ENCODE measurements around the gene SEMA7A.
A peak's percentile ranks its signal among the peaks of the same experiment; 100 is the strongest.

SEMA7A gene

GRCh38 chr15:74387621-74388362 is 46.0 kb downstream of the SEMA7A start:
- TF ChIP-seq TEAD4 (IDR thresholded peaks at IDR 0.05), result peak; percentile 85
- TF ChIP-seq USF1 (IDR thresholded peaks at IDR 0.05), result no peak

GRCh38 chr15:74387141-74387541 is 46.6 kb downstream of the SEMA7A start:
- no peak for TF ChIP-seq ZBTB7A (IDR thresholded peaks at IDR 0.05; ENCODE audit: low read depth)
- no peak for TF ChIP-seq TEAD4 (IDR thresholded peaks at IDR 0.05)
- no peak for TF ChIP-seq CEBPB (IDR thresholded peaks at IDR 0.05)
- TF ChIP-seq, protein P1, sequence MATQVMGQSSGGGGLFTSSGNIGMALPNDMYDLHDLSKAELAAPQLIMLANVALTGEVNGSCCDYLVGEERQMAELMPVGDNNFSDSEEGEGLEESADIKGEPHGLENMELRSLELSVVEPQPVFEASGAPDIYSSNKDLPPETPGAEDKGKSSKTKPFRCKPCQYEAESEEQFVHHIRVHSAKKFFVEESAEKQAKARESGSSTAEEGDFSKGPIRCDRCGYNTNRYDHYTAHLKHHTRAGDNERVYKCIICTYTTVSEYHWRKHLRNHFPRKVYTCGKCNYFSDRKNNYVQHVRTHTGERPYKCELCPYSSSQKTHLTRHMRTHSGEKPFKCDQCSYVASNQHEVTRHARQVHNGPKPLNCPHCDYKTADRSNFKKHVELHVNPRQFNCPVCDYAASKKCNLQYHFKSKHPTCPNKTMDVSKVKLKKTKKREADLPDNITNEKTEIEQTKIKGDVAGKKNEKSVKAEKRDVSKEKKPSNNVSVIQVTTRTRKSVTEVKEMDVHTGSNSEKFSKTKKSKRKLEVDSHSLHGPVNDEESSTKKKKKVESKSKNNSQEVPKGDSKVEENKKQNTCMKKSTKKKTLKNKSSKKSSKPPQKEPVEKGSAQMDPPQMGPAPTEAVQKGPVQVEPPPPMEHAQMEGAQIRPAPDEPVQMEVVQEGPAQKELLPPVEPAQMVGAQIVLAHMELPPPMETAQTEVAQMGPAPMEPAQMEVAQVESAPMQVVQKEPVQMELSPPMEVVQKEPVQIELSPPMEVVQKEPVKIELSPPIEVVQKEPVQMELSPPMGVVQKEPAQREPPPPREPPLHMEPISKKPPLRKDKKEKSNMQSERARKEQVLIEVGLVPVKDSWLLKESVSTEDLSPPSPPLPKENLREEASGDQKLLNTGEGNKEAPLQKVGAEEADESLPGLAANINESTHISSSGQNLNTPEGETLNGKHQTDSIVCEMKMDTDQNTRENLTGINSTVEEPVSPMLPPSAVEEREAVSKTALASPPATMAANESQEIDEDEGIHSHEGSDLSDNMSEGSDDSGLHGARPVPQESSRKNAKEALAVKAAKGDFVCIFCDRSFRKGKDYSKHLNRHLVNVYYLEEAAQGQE (IDR thresholded peaks at IDR 0.05; ENCODE audit: low read depth), result no peak

DNA sequence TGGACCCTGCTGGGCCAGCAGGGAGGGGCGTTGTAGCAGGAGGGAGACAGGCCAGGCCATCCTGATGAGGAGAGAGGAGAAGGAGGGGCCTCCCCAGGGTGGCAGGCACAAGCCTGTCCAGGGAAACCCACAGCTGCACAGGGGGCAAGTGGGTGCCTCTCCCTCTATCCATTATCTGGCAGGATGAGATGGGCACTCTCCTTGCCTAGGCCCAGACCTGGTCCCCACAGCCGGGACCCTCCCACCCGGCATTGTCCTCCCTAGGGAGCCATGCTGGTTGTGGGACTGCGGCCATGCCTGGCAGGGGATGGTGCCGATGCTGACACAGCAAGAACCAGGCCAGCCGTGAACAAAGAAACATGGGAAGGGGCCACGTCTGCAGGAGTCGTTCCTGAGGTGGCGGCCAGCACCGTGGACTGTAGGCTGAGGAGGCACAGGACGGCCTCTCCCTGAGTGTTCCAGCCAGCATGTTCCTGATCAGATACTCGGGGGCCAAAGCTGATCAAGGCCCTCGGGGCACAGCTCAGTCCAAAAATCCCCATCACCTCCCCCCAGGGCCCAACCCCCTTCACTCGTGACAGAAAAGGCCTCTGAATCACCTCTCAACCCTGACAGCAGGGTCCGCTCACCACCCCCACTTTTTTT is 47.1 kb downstream of the SEMA7A start:
- TF ChIP-seq MAX (IDR thresholded peaks at IDR 0.05) (no peak), EGR1 (IDR thresholded peaks at IDR 0.05) (no peak), YY1 (IDR thresholded peaks at IDR 0.05; ENCODE audit: low read depth) (no peak), NFIC (IDR thresholded peaks at IDR 0.05) (no peak), TAF1 (IDR thresholded peaks at IDR 0.05; ENCODE audit: low read depth) (no peak), USF1 (IDR thresholded peaks at IDR 0.05) (no peak), TEAD4 (IDR thresholded peaks at IDR 0.05) (no peak), CREB1 (IDR thresholded peaks at IDR 0.05; ENCODE audit: low read depth) (no peak), EP300 (IDR thresholded peaks at IDR 0.05; ENCODE audit: borderline replicate concordance) (no peak), TCF12 (IDR thresholded peaks at IDR 0.05; ENCODE audit: low read depth) (no peak), ZBTB7A (IDR thresholded peaks at IDR 0.05; ENCODE audit: low read depth) (no peak), CEBPB (IDR thresholded peaks at IDR 0.05) (no peak), FOXM1 (IDR thresholded peaks at IDR 0.05; ENCODE audit: borderline replicate concordance, low read depth) (no peak), RAD21 (IDR thresholded peaks at IDR 0.05; ENCODE audit: low read depth) (no peak)
- TF ChIP-seq, protein P1 (IDR thresholded peaks at IDR 0.05; ENCODE audit: low read depth), result no peak

DNA sequence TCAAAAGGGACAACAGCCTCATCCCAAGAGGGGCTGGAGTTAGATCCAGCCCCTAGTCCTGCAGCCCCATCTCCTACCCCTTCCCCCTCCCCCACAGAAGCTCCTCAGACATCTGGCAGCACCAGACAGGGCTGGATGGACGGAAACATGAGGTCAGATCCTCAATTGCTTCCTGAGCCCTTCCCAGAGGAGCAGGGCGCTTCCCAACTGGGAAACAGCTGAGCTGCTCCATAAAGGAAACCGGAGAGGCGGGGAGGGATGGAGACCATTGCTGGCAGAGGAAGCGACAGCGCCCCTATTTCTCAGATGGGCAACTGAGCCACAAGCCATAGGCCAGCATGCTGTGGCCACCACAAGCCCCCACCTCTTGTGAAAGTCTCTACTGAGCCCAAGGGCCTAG is 48.0 kb downstream of the SEMA7A start:
- no peak for TF ChIP-seq YY1 (IDR thresholded peaks at IDR 0.05; ENCODE audit: low read depth)

GRCh38 chr15:74384881-74385643 is 48.7 kb downstream of the SEMA7A start:
- TF ChIP-seq TEAD4 (IDR thresholded peaks at IDR 0.05), result no peak
- no peak for TF ChIP-seq RAD21 (IDR thresholded peaks at IDR 0.05; ENCODE audit: low read depth)
- no peak for TF ChIP-seq TAF1 (IDR thresholded peaks at IDR 0.05; ENCODE audit: low read depth)
- no peak for TF ChIP-seq CEBPB (IDR thresholded peaks at IDR 0.05)
- TF ChIP-seq, protein P1 (IDR thresholded peaks at IDR 0.05; ENCODE audit: low read depth), result no peak
- TF ChIP-seq ZBTB7A (IDR thresholded peaks at IDR 0.05; ENCODE audit: low read depth), result no peak
- TF ChIP-seq USF1 (IDR thresholded peaks at IDR 0.05), result no peak
- TF ChIP-seq YY1 (IDR thresholded peaks at IDR 0.05; ENCODE audit: low read depth), result no peak
- no peak for TF ChIP-seq EP300 (IDR thresholded peaks at IDR 0.05; ENCODE audit: borderline replicate concordance)
- no peak for TF ChIP-seq CREB1 (IDR thresholded peaks at IDR 0.05; ENCODE audit: low read depth)
- TF ChIP-seq MAX (IDR thresholded peaks at IDR 0.05), result no peak
- TF ChIP-seq FOXM1 (IDR thresholded peaks at IDR 0.05; ENCODE audit: borderline replicate concordance, low read depth), result no peak
- TF ChIP-seq TCF12 (IDR thresholded peaks at IDR 0.05; ENCODE audit: low read depth), result no peak
- TF ChIP-seq NFIC (IDR thresholded peaks at IDR 0.05), result no peak
- no peak for TF ChIP-seq EGR1 (IDR thresholded peaks at IDR 0.05)

Measured in Ishikawa (cell line).